NCI-H1105 treated with DMSO at 0.1 percent for 48 hours (cell line): ENCODE data around the gene SUPT3H.

ENCODE experiments used
- DNase-seq: peaks from one replicate; lab custom pipeline; 2025; lab: John Stamatoyannopoulos, UW

Gene SUPT3H

DNA sequence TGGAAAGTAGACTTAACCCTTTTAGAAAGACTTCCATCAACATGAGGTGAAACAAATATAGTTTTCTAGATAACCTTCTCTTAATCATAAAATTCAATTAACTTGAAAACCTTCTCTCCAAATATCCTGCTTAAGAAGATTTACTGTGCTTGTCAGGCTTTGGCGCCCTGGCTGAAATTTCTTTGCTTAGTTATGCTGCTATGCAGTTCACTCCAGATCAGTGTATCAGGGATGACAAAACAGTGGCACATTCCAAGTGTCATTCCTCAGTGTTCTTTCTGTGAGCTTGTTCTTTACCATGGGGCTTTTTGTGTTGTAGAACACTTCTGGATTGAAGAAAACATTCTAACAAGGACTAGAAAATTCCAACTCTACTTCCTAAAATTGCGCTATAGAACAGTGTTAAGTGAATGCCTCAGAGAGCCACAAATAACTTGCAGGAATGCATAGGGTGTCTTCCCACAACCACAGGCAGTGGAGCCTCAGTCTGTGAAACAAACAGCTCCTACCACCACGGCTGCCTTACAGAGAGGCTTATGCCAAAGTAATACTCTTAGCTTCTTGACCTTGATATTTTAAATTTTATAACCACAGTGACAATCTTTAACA, 546.6 kb downstream of the SUPT3H start:
- DNase-seq, result no peak

DNA sequence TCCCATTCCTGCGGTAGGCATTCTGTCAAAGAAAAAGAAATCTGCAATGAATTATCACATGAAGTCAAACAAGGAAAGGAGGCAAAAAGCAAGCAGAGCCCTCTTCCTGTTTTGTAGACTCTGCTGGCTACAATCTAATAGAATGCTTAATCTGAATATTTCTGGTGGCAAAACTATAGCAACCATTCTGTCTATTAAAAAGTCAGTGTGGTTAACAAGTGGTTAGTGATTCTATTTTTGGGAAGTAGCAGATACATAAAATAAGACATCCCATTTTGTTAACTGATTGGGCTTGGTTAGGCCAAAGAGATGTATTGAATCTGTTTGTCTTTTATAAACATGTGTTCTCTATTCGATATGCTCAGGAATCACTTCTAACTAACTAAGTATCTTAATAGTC, 547.9 kb downstream of the SUPT3H start:
- no peak for DNase-seq

DNA sequence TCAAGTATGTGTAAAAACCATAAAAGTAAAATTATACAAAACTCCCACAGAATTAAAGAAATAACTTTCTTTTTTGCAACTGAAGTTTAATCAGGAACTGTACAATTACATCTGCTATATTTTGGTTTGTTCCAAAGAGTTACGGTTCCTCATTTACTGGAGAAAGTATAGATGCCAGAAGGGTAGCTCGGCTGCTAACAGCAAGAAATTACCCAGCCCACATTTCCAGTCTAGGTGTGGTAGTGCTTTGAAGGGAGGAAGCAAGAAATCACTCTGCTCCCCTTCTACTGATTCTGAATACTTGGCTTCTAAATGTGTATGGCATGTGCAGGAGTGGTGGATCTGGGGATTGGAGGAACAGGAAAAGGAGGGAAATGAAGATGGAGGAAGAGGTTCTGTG, 549.0 kb downstream of the SUPT3H start:
- no peak for DNase-seq

DNA sequence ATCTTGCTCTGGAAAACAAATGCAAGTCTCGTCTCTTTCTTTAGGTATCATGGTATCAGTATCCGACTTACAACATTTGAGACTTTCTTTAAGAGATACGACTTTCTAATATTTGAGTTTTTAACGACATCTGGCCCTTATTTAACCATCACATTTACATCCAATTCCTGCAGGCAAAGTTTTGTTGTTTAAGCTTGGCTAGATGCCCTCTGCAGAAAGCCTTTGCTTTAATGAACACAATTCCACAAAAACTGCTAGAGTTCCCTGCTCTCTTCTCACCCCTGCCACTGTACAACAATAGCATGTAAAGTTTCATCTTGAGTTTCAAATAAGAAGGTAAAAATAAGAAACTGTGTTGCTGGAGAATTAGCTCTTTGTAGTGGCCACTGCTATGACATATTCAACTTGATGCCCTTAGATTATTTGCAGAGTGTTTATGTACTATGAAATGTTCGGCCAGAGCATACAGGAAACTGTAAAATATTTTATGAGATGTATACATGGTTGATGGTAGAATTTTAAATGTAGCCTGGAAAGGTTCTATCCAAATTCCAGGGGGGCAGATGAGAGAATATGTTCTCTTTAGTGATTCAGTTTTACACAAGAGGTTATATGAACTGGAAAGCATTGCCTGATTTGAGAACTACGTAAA, 551.6 kb downstream of the SUPT3H start:
- no peak for DNase-seq

DNA sequence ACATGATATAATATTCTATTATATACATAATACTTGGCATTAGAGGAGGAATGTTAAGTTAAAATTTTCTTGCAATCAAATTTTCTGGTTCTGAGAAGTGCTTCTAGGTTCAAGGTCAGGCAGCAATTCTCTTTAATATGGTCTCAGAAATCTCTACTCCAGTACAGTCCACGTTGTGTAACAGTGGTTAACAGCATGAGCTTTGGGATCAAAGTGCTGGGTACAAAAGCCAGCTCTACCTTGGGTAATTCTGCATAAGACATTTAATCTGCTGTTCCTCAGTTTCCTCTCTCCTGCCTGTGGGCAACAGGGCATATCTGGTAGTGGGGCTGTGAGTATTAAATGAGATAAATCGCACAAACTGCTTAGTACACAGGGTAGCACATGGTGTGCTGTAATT, 552.5 kb downstream of the SUPT3H start:
- DNase-seq, result no peak

DNA sequence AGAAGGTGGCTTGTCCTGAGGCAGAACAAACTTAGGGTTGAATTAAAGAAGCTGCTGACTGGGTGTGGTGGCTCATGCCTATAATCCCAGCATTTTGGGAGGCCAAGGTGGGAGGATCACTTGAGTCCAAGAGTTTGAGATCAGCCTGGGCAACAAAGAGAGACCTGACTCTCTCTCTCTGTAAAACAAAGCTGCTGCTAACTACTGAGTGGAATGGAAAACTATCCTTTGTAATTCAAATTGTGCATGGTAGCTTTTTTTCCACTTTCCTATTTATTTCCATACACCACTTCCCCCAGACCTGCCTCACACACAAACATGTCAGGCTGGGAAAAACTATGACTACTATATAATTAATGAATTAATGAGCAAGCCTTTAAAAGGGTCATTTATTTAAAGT, 553.2 kb downstream of the SUPT3H start:
- DNase-seq, result no peak

DNA sequence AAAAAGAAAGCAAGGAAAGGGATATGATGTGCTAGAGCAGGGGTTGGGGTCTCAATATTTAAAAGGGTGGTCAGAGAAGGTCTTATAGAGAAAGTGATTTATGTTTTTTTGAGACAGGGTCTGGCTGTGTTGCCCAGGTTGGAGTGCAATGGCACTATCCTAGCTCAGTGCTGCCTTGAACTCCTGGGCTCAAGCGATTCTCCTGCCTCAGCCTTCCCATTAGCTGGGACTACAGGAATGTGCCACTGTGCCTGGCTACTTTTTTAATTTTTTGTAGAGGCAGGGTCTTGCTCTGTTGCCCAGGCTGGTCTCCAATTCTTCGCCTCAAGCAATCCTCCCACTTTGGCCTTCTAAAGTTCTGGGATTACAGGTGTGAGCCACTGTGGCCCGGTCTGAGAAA, 557.0 kb downstream of the SUPT3H start:
- no peak for DNase-seq

DNA sequence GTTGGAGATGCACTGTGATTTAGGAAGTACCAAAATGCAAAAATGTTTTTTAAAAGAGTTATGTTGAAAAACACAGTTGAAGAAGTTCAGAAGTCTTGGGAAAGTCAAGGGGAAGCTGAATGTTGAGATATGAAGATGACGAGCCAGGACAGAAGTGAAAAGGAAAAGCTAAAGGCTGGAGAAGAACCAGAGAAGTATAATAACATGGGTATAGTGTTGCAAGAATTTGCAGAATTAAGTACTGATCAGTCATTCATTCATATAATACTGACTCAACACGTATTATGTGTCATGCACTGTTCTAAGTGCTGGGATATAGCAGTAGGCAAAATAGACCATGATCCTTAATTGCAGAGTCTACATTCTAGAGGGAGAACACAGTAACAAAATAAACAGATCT, 557.4 kb downstream of the SUPT3H start:
- no peak for DNase-seq

DNA sequence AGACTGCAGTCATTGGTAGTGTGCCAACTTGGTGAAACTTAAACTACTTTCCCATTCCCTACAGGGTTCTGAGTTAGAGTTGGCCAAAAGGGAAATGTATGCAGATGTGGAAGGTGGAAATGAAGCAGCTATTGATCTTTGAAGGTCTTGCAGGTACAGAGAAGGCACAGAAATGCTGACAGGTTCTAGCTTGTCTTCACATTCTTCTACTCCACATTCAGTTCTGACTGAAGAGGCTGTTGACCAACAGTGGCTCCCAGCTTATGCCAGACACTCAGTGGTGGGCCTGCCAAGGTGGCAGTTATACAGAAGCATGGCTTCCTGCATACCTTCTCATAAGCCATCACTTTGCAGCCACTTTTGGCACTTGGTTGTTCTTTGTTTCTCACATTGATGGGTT, 566.3 kb downstream of the SUPT3H start:
- no peak for DNase-seq

DNA sequence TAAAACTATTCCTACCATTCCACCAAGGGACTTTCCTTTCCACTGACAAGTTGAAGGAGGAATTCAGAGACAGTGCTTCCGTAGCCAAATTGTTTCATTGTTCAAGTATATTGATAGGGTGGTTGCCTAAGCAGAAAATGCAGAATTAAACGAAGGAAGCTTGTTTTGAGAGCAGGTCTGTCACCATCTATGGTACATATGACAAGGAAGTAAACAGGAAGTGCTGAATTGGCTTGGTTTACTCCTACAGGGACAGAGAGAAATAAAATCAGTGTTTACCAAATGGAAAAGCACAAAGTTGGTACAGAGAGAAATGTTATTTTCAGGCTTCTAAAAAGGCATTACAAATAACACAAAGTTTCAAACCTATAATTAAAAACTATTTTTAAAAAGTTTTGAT, 568.5 kb downstream of the SUPT3H start:
- no peak for DNase-seq

DNA sequence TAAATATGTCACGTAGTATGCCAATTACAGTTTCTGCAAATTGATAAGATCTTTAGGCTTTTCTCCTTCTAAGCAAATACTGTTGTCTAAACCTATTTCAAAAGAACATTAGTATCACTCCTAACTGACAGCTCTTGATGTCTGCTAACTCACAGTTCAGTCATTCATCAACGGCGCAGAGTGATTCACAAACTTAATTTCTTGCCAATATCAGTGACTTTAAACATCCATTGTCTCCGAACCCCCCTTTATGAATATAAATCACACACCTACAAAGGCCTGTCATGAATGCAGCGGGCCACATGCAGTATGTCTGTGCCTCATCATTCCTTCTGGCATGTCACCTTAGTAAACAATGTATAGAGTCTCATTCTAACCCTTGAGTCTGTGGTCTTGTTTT, 569.6 kb downstream of the SUPT3H start:
- DNase-seq, result no peak

DNA sequence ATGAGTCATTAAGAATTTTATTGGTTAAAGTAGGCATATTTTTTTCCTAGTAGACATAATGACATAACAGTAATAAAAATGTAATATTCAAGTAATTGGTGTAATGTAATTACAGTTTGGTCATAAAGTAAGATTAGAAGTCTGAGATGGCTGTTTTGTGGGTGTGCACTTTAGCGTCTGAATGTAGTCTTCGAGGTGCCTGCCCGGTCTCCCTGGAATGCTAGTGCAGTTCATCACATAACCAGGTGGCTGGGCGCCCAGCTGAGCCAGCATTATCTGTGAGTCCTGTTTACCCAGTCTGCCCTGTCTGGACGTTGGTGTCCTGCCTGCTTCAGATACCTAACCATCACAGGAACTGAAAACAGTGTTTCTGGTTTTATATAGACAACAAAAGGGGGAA, 571.1 kb downstream of the SUPT3H start:
- DNase-seq, result no peak

DNA sequence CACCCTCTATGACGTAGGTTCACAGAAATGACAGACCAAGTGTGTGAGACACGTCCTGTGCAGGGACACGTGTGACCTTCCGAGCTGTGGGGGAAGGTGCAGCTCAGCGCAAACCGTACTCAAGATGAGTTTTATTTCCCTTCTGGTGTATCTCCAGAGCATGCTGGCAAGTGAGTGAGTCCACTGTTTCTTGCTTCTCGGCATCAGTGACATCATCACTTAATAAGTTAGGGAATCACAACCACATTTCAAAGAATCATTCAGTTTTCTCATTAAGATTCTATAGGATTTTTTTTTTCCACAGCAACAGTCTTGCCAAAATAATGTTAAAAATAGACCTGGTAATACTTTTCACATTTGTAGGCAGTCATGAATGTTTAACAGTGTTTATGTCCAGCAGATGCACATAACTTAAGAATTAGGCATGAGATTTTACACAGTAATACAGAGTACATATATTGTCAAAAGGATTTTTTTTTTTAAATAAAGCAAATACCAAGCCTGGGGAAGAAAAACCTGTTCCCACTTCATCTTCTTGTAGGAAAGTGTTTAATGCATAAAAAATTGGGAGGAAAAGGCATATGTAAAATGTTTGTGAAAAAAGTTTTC, 572.4 kb downstream of the SUPT3H start:
- no peak for DNase-seq

DNA sequence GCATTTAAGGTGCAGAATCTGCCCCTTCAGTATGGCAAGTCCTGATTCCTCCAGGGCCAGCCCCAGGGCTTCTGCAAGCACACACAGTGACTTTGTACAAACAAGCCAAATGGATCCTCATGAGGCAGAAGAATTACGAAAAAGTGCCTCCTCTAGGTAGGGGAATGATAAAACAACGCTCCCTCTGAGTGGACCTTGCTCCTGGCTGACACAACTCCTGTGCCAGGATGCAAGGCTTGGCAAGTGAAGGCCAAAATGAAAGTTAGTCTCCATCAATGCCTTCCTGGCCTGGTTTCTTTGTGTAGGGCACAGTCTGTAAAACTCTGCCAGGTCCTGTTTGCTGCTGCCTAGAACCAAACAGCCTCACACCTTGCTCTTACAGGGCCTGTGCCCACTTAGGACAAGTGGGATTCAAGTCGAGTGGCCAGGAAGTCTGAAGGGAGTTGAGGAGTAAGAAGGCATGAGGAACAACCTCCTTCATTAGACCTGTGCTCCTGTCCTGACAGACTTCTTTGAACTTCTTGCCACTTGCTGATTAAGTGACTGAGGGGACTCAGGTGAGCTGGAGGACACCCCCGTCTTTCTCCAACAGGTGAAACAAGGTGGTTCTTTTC, 573.1 kb downstream of the SUPT3H start:
- no peak for DNase-seq

DNA sequence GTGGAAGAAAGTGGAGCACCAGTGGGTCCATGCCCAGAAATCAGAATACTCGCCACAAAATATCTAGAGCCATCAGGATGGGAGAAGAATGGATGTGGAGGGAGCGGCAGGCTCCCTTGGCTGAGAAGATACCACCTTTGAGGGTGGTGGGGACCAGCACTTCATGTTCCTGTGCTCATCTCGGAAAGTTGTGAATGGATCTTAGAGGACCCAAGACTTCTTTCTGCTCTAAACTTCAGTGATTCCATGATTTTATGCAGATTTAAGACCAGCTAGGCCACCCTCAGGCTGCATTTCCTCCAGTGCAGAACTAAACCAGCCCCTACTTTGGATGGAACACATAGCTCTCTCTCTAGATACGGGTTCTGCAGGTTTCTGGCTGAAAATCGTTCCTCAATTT, 573.7 kb downstream of the SUPT3H start:
- DNase-seq, result no peak

DNA sequence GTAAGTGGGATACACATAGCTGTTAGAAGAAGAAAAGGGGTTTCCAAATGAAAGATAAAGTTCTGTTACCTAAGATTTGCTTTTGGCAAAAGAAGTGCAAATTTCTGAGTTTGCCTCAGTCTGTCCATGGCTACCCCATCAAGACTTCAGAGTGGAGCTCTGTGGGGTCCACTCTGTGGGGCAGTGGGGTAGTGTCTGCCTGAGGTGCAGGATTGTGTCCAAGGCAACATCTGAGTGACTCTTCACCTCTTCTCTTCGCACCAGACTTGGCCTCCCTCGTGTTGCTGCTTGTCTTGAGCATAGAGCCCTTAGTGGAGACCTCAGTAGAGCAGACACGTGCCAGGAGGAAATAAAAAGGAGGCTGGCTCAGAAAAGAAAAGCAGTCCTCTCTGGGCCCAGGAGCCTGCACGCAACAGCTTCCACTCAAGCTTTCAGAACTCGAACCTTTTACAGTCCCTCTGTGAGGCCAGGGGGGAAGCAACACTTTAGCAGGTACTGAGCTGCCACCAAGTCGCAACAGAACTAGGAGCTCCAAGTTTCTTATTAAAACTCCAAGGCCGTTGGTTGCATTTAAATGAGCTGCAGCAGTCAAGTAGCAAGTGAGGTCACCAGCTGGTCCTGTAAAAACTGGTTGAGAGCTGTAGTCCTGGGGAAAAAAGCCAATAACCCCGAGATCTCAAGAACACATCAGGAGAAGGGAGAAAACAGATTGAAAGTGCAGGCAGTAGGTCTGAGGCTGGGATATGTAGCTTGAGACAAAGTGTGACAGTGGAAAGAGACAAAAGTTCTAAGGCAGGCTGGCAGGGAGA, 576.7 kb downstream of the SUPT3H start:
- DNase-seq, result no peak

DNA sequence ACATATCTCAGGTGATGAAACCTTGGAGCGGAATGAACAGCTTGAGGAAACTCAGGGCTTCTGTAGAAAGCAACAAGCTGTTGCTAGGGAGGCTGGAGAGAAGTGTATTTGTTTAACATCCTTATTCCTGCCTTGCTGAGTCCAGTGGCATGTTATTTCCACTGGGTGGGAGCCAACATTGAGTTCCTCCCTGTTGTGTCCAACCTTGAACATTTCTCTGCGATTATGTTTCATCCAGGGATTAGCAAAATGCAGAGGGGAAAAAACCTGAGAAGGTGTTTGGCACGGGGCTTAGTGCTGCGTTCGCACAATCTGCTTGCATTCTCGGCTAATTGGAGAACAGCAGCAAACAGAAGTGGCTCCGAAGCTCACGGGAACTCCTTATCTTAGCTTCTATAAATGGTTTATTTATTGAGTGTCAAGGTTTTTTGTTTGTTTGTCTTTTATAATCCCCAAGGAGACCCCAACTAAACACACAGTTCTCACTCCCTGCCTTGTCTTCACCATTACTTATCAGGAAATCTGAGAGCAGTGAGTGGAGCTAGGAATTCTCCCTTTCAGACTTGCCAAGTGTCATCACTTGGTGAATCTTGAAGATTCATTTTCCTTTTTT, 577.5 kb downstream of the SUPT3H start:
- DNase-seq, result peak; percentile 58

DNA sequence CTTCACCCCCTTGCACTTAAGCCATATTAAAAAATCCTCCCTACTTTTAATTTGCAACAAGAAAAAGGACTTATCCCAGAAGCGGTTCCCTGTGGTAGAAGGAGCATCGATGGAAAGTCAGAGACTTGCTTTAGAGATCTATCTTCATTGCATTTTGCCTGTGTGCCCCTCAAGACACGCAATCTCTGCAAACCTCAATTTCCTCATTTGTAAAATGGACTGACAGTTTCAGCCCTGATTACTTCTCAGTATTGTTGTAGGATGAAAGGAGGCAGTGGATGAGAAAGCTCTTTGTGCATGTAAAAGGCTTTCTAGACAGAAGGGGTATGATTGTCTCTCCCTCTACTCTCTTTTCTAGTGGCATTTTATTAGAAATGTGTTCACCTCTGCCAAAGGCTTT, 580.0 kb downstream of the SUPT3H start:
- DNase-seq, result no peak

DNA sequence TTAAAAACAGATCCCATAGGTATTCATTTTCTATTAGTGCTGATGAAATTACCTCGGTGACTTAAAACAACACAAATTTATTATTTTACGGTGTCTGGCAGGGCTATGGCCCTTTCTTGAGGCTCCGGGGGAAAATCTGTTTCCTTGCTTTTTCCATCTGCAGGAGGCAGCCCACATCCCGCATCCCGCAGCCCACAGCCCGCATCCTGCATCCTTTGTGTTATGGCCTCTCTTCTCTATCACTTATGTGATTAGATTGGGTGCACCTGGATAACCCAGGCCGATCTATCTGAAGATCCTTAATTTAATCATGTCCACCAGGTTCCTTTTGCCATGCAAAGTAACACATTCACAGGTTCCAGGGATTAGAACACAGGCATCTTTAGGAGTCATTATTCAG, 582.4 kb downstream of the SUPT3H start:
- no peak for DNase-seq

DNA sequence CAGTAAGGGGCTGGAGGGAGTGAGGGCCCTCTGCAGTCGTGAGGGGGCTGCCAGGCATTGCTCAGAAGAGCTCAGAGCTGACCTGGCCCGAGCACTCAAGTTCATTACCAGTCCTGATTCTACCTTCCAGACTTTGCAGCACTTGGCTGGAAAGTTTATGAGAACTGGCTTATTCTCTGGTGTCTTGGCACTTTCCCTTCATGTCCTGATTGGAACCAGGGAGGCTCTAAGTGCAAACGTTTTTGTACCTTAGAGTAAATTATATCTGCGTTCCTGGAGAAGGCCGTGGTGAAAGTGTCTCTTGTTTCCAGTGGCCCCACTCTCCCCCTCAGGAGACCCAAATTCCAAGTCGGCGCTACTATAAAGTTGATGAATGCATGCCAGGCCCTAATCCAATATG, 587.9 kb downstream of the SUPT3H start:
- DNase-seq, result no peak

DNA sequence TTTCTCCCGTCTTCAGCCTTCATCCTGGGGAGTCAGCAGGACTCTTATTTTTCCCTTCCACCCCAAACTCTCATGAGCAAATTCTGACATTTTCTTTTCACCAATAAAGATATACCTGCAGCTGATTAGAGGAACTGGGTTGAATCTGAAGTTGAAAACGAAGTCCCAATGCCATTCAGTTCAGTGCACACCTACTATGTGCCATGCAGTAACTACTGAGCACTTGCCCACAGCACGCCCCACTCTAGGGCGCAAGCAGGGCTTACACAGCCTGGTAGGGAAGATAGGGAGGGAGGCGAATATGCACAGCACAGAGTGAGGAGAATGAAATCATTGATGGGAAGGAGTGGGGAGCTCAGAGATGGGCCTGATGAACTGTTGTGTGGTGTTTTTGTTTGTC, 588.7 kb downstream of the SUPT3H start:
- no peak for DNase-seq

DNA sequence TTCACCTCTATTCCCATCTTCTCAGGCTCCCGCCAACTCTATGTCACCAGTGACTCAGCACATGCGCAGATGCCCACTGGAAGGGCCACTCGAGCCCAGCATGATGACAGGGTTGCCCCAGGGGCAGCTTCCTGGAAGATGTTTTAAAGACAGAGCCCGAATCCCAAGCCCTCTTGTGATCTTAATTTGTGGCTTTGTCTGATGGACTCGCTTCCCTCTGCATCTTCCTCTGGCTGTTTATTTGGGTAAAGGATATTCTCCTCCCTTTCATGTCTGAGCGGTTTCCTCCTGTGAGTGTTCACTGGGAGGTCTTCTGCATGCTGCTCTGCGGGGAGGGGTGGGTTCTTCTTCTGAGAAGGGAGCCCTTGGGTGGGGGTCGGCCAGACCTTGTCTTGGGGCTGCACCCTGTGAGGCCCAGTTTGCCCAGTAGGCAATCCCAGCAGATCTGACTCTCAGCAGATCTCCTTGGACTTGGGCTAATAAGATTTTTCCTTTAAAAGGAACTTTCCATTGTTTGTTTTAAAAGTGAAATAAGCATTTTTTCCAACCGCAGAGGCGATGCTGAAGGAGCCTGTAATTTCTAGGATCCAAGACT, 589.2 kb downstream of the SUPT3H start:
- no peak for DNase-seq
